HG03139 (cell line): Measurements from ENCODE around the gene CREBBP.

Source experiments
- ATAC-seq: cut with Tn5 transposase; IDR thresholded peaks from one replicate; pipeline ENCODE4 v1.9.1; 2021; ENCODE audit not compliant: unreplicated experiment

The CREBBP gene

DNA sequence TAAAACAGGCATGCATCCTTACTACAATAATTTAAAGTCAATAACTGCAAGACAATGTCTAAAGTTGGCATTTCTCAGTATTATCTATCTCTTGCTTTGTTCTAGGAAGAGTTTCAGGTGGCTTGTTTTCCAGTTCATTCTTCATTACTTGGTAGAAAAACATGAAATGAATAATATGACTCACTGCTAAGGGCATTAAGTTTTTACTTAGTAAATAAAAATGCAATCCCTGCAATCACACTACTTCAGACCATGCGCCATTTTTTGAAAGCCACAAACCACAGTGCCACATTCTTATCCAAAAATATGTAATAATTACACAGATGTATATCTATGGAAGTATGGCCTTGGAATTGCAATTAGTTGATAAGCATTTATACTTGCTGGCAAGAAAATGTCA, 55.4 kb downstream of the CREBBP start:
- ATAC-seq = no peak

DNA sequence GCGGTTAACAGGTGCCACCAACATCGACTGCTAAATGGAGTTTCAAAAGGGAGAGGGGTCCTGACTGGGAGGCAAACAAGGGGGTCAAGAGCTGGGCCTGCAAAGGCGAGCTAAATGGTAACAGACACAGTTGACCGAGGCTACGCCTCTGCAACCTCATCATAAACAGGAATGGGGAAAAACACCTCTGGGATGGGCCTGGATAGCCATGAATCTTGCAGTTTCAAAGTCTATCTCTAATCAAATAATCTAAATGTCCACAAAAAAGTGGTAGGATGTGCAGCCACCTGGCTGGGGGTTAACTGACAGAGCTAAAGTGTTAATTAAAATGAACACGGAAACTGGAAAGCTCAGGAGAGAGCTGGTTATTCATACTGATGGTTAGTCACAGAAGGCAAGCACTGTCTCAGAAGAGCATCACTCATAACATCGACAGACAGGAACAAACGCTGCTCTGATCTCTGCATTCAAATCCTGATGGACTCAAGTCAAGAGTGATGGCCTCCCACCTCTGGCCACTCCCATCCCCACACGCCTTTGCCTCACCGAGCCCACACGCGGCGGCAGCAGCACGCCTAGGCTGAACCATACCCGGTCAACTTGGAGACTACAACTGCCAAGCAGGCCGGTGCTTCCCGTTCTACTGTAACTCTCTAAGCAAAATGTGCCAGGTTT, 56.3 kb downstream of the CREBBP start:
- ATAC-seq = no peak

DNA sequence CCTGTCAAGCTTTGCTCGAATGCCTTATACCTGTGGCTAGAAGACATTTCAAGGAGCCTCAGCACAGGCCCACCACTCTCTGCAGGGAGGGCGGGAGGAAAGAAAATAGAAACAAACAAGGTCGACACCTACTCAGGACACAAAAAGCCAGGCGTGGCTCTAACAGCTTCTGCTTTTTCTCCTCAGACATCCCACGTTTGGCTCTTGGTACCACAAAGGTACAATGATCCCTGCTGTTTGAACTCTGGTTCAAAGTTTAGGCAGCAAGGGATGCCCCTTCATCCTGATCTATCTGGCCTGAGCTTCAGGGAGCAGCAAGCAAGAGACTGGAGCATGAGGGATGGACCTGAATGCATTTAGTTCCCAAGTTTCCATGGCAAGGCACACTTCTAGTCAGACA, 57.1 kb downstream of the CREBBP start:
- ATAC-seq = no peak

DNA sequence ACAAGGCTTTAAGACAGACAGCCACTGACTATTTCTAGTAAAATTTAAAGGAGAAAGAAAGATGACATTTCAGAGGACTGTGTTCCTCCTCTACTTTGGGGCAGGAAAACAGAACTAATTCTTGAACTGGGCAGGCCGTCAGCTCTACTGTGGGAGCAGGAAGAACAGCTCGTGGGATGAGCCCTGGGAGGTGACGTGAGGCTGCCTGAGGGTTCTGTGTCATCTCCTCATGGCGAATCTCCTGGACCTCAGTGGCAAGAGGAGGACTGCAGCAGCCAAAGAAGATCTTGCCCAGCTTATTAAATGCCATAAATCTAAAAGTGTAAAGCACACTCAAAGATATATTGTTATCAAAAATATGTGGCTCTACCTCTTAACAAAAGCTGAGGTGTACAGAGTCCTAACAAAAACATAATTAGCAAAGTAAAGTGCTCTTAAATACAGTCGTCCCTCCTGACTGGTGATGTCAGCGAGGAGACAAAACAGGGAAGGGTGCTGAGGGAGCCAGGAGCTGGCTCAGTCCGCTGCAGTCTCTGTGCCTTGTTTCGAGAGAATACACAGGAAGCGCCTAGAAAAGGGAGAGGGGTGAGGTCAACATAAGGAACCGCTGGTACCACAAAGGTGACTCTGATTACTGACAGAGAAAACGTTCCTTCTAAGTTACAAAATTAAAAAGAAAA, 58.0 kb downstream of the CREBBP start:
- ATAC-seq = no peak

DNA sequence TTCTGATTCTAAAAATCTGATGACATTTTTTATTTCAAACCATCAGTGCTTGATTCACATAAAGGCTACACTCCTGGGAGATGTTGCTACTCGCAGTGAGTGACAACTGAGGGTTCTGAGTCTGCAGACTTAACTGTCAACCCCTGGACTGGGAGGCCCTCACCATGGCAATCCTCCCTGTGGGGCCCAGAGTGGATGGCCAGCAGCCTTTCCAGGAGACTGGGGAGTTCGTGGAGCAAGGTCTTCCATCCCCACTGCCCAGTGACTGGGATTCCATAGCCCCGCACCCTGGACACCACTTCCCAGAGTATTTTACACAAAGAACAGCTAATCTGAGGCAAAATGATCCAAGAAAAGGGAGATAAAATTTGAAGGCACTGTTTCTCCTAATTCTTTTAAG, 59.3 kb downstream of the CREBBP start:
- ATAC-seq = no peak

DNA sequence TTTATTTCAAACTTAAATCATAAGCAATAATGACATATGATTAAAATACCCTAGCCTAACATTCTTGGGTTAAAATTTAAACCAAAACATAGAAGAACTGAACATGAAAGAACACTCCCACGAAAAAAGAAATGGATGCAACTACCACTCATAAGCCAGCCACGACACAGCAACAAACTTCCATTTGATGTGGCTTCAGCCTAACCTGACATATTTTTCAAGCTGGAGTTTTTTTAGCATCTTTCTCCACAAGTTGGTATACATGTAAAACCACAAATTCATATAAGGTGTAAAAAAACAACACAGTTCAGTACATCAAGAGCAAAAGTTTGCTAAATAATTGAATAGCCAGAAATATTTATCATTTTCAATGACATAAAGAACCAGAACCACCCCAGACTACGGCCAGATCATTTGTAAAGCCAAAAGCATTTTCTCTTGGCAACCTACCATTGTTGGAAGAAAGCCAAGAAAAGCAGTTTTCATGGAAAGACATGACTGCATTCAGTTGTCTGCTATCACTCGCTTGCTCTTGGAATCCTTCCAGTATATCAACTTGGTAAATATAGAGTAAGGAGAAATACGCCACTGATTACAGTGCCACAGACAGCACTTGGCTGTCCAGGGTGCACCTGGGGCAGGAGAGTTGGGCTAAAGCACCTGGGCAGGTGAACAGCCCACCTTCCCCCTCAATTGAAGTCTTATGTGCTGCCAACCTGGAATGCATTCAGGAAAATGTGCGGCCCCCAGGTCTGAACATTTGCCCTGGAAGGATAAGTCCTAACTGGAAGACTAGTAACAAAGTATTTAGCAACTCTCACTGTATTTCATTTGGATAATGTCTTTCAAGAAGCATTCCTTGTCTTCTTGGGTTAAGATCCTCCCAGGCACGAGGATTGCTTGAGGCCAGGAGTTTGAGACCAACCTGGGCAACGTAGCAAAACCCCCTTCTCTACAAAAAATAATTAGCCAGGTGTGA, 60.5 kb downstream of the CREBBP start:
- ATAC-seq = no peak

DNA sequence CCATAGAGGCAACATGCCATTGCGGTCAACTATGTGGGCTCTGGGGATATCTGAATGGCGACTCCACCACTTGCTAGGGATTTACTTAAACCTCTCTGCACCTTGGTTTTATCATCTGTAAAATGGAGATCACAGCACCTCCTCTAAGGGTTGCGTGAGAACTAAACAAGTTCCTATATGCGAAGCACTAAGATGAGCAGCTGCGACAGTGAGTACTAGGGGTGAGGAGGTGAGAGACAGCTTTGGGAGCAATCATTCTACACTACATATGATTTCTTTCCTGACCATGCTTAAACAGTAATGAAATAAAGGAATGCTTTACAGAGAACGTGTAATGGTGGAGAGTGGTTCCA, 61.4 kb downstream of the CREBBP start:
- ATAC-seq = no peak

DNA sequence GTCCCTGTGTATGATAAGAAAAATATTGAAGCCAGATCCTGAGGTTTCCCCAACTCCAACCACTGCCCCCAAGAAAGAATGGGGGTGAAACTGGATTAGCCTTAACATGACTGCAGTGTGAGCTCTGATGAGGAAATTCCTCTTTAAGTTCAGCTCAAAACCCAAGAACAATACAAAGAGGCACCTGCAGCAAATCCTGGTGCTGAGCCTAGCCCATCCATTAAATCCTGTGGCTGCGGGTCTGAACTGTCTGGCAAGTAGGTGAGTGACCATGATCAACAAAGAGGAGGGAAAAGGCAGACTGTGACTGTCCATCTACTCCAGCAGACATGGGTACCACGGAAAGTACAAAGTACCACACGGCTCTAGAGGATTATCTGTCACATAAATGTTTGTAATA, 64.2 kb downstream of the CREBBP start:
- no peak for ATAC-seq

DNA sequence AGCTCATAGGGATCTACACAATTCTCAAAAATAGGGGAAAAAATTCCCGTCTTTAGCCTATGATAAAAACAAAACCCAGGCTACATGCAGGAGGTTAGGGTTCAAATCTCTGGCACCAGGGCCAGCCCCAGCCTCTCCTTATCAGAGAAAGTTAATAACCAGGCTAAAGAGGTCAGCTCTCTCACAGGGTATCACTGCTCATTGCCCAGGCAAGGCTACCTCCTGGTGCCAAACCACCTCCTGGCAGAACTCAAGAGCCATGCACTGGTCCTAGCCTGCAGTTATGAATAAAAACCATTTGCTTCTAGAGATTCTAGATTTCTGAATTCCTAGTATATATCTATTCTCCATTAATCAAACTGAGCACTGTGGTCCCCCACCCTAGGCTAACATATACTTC, 65.8 kb downstream of the CREBBP start:
- no peak for ATAC-seq

DNA sequence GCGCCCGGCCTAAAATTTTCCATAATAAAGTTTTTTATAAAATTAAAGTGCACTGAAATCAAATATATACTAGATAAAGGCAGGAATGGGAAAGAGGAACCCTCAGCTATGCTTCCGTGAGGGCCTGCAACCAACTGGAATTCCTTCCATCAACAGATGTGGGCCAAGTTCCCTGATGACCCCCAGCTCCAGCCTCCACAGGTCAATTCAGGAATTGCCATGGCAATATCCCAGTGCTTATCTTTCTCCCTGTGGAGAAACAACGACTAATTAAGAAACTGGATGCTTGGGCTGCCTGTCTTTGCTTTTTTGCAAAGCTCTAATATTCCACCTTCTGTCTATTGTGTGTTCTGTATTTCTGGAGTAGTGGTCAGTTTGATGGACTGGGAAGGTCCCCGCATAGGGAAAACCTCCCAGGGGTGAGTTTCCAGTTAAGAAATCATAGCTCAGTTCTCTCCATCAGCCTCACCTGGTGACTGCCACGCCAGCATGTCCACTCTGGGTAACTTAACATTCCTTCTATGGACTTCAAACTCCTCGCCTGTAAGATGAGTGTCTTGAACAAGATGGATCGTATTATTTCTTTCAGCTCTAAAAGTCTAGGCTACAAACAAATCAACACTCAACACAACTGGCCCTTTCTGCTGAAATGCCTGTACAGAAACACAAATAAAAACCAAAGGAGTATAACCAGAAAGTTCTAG, 67.9 kb downstream of the CREBBP start:
- ATAC-seq = no peak

DNA sequence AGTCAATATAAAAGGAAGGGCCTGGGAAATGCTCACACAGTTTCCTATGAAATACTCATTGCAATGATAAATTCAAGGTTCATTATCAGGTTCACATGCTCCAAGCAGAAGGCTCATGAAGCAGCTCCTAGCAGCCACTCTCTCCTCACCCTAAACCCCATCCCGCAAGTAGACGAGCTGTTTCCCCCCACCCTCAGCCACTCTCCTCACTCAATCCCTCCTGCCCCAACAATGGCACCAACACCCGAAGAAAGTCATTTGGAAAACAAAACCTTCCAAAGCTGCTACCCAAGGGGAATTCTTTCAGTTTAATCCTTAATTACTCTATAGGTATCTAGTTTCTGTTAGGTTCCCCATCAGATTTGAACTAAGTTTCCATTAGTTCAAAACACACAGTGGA, 69.7 kb downstream of the CREBBP start:
- ATAC-seq = no peak

DNA sequence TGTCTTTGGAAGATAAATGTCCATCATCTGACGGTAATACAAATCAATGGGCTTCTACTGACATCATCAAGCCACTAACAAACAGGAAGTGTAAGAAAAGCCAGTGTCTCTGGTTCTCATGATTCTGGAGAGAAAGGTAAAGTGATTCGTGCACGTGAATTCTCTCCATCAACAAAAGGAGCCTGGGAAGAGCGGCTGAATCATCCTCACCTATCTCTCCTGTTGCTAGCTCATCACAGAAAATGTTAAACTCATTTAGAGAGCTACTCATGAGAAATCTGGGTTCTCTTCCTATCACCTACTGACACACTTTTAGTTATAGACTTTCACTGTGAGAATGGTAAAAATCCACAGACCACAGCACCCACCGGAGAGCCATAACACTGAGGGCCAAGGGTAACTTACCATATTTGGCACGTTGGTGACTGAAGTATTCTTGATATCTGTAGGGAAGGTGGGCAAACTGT, 70.3 kb downstream of the CREBBP start:
- no peak for ATAC-seq

DNA sequence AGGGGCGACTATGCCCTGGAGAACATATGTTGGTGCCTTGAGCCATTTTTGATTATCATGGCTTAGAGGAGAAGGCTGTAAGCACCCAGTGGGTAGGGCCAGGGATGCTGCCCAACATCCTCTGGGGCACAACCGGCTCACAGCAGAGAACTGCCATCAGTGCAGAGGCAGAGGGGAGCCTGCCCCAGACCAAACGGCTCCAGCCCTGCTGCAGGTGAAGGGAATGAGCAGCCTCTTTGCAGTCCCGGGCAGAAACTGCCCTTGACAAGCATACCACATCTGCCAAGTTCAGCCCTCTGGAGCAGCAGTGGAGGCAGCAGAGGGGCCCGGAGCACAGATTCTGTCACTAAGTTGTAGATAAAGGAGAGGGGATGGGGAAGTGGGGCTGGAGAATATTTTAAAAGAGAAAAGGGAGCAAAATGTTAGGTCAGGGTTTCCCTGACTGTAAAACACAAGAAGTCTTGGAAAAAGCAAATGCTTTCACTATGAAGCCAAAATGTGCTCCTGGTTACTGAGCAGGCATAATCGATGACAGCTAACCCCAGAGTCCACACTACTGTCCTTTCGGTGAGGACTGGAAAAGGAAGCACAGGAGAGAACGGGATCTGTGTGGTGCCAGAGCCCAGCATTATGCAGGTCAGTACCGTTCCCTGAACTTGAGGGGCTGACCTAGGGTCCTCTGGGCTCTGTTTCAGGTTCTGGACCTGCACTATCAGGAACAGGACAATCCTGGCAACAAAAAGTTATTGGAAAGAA, 72.0 kb downstream of the CREBBP start:
- no peak for ATAC-seq

DNA sequence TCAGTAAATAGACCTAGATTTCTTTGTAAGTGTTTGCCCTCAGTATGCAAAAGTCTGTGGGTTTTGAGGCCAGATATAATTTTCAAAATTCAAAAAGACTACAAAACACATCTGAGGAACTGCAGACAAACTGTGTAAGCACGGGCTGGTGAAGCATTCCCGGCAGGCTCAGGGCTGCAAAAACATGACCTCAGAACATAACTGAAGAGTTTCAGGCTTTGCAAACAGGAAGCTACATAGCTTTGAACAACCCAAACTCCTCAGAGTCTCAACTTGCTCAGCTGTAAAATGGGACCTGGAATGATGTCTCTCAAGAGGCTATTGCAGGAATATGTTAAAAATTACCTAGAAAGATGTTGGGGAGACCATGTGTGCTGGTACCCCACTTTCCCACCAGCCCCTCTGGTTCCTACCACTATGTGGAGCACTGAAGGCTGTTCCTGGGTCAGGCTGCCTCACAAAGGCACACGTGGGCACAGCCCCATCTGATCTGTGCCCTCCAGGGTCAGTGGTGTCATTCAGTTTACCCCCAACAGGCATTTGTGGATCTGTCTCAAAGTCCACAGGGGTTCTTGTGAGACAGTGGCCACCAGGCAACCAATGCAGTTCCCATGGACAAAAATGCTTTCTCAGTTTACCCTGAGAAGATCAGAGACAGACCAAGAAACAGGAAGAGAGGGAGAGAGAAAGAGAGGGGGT, 72.9 kb downstream of the CREBBP start:
- no peak for ATAC-seq

DNA sequence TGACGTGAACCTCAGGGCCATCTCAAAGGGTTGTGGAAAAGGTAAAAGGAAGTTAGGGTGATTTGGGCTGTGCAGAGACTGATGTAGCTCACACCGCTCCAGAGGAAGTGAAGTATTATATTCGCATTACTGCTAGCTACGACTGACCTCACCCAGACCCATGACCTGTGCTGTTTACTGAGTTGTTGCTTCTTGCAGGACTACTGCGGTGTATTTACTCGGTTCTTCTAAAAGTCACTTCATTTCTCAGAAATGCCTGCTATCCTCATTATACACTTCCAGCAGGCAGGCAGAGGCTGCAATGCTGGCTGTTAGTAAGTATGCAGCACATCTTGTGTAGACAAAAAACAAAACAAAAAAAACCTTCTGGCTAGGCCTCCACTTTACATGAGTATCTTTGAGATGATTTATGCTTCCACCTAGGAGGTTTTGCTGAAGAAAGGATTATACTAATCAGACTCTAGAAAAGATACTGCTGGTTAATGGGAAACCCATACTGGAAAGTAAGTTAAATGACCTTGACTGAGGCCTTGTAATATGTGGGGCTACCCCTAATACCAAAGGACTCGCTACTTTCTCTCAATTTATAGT, 76.0 kb downstream of the CREBBP start:
- ATAC-seq = no peak

DNA sequence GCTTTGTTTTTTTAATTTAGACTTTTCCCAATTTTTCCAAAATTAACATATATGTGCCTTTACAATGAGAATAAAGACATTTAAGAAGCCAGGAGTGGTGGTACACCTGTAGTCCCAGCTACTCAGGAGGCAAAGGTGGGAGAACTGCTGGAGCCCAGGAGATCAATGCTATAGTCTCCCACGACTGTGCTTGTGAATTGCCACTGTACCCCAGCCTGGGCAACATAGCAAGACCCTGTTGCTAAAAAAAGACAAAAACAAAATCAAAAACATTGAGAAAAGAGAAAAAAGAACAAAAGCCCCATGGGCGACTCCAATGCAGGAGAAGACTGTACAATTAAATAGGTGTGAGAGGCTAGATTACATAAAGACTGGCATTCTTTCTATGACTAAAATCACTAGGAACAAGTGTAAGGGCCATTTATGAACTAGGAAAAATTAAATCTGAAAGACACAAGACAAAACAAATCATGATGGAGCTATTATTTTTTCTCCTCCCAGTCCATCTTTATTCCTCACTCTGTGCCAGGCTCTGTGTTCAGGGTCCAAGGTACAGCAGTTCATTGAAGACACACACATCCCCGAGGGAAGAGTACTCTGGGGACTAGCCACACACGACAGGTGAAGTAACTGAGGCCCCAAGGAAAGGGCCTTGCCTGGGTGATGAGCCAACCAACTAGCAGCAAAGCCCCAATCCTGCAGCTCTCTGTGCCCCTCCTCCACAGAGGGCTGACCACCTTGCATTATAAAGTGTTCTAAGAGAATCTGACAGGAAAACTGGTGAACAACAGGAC, 79.8 kb downstream of the CREBBP start:
- no peak for ATAC-seq

DNA sequence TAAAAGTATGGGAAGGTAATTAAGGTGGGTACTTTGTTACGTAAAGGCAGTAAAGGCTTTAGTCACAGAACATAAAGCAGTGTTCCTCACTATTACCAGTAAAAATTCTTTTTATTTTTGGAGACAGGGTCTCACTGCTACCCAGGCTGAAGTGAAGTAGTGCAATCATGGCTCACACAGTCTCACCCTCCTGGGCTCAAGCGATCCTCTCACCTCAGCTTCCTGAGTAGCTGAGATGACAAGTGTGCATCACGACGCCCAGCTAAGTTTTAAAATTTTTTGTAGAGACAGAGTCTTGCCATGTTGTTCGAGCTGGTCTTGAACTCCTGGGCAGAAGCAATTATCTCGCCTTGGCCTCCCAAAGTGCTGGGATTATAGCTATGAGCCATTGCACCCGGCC, 80.5 kb downstream of the CREBBP start:
- no peak for ATAC-seq

DNA sequence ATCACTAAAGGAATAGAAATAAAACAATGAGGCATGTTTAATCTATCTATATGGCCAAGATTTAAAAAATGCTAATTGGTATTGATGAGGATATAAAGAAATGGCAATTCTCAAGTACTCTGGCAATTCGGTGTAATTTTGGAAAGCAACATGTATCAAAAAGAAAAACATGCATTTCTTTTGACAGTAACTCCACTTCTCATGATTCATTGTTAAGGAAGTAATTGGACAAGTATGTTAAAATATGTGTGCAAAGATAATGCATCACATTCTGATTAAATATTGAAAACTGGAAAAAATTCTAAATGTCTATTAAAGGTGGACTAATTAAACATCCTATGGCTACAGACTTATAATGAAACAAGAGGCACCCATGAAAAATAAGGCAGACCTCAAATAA, 81.2 kb downstream of the CREBBP start:
- ATAC-seq = no peak

DNA sequence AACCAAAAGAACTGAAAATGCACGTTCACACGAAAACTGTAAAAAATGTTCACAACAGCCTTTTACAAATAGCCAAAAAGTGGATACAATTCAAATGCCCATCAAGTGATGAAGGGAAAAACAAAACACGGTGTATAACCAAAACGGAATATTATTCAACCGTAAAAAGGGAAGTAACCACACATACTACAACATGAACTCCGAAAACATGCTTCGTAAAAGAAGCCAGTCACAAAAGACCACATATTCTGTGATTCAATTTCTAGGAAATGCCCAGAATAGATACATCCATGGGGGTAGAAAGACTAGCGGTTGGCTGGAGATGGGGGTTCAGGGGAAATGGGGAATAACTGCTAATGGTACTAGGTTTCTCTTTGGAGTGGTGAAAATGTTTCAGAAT, 81.7 kb downstream of the CREBBP start:
- no peak for ATAC-seq
